AG09309 (cell line): ENCODE data around the gene EHBP1L1.

Source experiments
- DNase-seq: peaks from one replicate; pipeline ENCODE4 v3.0.0-alpha.2; 2010; ENCODE audit warnings: low read depth
- H3K4me3 ChIP-seq: 2 replicates; pipeline ENCODE4 v1.5.1; 2011; ENCODE audit warnings: mild to moderate bottlenecking, low read depth, low read length, moderate library complexity; ENCODE audit not compliant: control insufficient read depth
- CTCF ChIP-seq: IDR thresholded peaks from 2 replicates; pipeline ENCODE4 v1.5.1; 2011; ENCODE audit warnings: mild to moderate bottlenecking, low read depth, low read length, inconsistent platforms; ENCODE audit not compliant: insufficient read depth, control insufficient read depth; ENCODE audit errors: missing control alignments

Gene EHBP1L1

DNA sequence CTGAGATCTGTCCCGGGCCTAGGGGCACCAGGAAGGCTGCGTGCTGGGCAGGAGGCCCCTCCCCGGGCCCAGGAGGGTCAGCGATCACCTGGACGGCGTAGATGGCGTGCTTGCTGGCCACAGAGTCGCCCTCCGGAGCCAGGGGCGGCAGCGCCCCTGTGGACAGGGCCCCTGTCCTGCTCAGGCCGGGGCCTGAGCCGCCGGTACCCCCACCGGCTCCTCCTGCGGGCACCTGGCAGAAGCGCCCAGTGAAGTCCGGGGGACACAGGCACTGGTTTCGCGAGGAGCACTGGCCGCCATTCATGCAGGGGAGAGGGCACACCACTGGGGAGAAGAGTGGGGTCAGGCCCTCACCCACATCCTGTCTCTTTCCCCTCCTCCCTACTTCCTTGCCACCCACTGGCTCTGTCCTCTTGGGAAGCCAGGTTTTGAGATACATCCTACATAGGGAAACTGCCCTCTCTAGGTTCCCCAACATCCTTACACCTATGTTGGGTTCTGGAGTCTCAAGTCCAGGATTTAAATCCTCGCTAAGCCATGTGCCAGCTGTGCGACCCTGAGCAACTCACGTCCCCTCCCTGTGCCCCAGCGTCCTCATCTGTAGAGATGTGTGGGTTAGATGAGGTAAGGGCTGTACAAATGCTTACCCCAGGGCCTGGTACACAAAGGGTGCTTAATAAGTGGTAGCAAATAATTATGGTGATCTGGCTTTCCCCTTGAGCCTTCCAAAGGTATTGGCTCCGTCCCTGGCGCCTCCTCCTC lies 21.6 kb upstream of the EHBP1L1 start:
- no peak for TF ChIP-seq CTCF
- H3K4me3 ChIP-seq = no peak overlapping the region

DNA sequence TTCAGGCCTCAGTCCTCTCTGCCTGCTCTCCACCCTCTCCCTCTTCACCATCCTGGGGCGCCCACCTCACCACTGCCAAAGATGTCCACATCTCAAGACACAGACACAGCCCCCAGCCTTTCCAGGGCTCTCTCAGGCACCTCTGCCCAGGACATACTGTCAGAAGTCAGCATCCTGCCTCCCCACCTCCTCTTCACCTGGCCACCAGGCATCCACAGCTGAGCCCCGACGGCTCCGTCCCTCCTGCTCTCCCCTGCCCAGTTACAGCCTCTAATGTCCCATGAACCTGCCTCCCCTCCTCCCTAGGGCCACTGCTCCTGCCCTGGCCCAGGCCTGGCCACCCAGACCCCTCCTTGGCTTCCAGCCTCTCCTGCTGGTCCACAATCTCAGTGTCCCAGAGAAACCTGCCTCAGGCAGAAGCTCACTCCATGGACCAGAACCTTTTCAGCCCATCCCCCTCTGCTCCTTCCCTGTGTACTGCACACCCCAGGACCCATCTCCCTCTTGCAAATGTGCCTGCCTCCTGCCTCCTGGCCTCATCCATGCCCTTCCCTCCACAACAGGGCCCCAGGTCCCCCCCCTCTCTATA lies 20.9 kb upstream of the EHBP1L1 start:
- no peak for TF ChIP-seq CTCF
- DNase-seq = no peak
- no peak overlapping the region for H3K4me3 ChIP-seq

More for the DNA sequence above, 21.6 kb upstream of the EHBP1L1 start:
- DNase-seq = no peak

DNA sequence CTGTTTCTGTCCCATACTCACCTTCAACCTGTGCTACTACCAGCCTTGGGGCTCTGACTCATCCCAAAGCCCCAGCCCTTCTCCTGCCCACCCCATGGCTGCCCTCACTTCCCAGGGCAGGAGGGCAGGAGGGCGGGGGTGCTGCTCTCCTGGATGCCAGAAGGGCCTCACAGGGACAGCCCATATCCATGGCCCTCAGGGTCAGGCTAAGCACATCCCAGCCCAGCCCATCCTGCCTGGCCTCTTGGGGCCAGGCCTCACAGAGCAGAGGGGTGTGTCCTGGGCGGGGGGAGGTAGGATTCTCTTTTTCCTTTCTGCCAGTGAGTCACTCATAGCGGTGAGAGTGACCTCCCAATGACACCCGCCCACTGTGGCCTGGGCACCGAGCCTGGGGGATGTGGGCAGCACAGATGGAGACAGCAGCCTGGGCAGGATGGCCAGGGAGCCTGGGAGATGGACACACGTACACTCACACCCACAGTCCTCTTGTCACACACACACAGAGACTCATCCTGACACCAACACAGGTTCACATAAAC lies 20.1 kb upstream of the EHBP1L1 start:
- no peak for TF ChIP-seq CTCF

DNA sequence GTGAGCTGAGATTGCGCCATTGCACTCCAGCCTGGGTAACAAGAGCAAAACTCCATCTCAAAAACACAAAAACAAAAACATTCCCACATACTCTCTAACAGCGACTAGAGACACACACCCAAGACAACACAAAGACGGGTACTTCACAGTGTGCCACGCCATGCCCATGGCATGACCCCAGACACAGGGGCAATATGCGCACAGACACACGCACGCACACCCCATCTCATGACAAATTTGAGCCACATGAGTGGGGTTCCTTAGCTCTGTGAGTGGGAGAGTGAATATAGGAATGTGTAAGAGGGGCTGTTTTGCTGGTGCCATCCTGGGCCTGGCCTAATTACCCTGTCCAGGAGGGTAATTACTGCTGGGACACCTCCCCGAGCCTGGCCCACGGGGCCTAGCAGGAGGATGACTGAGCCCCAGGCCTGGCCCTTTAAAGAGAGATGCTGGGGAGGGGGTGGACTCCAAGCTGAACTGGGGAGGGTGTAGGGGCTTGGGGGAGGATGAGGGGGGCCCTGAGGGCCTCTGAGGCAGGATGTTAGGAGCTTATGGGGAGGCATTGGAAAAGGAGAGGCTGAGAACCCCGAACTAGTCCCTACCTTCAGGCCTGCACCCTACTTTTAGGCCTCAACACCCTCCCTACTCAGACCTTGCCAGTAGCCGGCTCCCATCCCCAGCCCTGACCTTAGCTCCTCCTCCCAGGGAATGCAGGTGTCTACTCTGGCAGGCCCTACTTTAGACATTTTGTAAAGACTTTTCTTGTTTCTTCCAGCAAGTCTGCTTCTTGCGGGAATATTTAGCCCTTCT lies 19.2 kb upstream of the EHBP1L1 start:
- no peak for TF ChIP-seq CTCF
- peak overlapping the region; percentile 75 for H3K4me3 ChIP-seq
- DNase-seq = no peak

More for the DNA sequence above, 20.1 kb upstream of the EHBP1L1 start:
- H3K4me3 ChIP-seq = no peak overlapping the region; the same call in none of the 2 replicates
- peak; percentile 64 for DNase-seq

DNA sequence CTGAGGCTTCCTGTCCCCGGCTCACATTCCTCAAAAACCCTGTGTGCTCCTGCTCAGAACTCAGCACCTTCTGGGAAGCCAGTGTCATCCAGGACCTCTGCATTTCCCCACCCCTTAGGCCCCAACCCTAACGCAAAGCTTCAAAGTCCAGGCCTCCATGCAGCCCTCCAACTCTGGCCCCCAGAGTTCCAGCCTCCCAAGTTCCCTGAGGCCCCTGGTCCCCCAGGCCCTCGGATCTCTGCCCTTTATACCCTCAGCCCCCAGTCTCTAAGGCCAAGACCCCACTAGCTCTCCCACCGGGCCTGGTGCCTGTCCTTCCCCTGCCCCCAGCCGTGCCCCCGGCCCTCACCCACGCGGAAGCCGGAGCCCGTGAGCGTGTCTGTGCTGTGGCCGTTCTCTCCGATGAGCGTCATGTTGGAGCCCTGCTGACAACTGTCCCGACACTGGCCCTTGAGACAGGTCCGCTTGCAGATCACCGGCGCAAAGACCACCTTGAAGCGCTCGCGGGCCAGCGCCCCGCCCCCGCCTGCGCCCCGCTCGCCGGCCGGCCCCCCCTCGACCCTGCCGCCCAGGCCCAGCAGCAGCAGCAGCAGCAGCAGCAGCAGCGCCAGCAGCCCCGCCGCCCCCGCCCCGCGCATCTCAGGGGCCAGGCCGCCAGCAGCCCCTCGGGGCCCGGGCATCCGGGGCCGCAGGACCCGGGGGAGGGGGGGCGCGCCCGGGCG lies 18.4 kb upstream of the EHBP1L1 start:
- no peak for TF ChIP-seq CTCF
- H3K4me3 ChIP-seq = peak overlapping the region; percentile 75
- no peak for DNase-seq
